ENCODE results near the gene GLRA1. TPM values are rescaled to one million over a fixed set of nuclear protein-coding genes. Genes with fewer than 3 reads are reported as not detected.

GLRA1 gene
- total RNA-seq, 1 donor from 2014 or later, result not detected

- no peak for DNase-seq (ENCODE audit: low spot score)
- Mint-ChIP-seq H3K9me3 (no peaks in the 10 kb centered on the region), H3K27ac (no peak overlapping the region), H3K27me3 (ENCODE audit: low read depth) (no peaks in the 10 kb centered on the region), H3K4me3 (ENCODE audit: low read depth) (no peak overlapping the region), H3K4me1 (ENCODE audit: low read depth) (no peaks in the 10 kb centered on the region), H3K36me3 (ENCODE audit: low read depth) (no peaks in the 10 kb centered on the region)
- intact Hi-C loops (cut with micrococcal nuclease), result no loop called here
These were observed 15.0 kb downstream of the GLRA1 start for GRCh38 chr5:151909628-151910027.

- DNase-seq (ENCODE audit: low spot score), result no peak
- Mint-ChIP-seq H3K36me3 (ENCODE audit: low read depth) (no peaks in the 10 kb centered on the region), H3K4me1 (ENCODE audit: low read depth) (no peaks in the 10 kb centered on the region), H3K4me3 (ENCODE audit: low read depth) (no peak overlapping the region), H3K27me3 (ENCODE audit: low read depth) (no peaks in the 10 kb centered on the region), H3K27ac (no peak overlapping the region), H3K9me3 (no peaks in the 10 kb centered on the region)
- intact Hi-C loops (cut with micrococcal nuclease), result no loop called here
These were observed 18.4 kb downstream of the GLRA1 start for GRCh38 chr5:151906246-151906645.

GRCh38 chr5:151905557-151905961 is 19.1 kb downstream of the GLRA1 start:
- Mint-ChIP-seq H3K27ac (no peak overlapping the region), H3K4me3 (ENCODE audit: low read depth) (no peak overlapping the region), H3K36me3 (ENCODE audit: low read depth) (no peaks in the 10 kb centered on the region), H3K4me1 (ENCODE audit: low read depth) (no peaks in the 10 kb centered on the region), H3K27me3 (ENCODE audit: low read depth) (no peaks in the 10 kb centered on the region), H3K9me3 (no peaks in the 10 kb centered on the region)
- no peak for DNase-seq (ENCODE audit: low spot score)
- intact Hi-C loops (cut with micrococcal nuclease), result no loop called here

GRCh38 chr5:151904909-151905308 is 19.7 kb downstream of the GLRA1 start:
- Mint-ChIP-seq H3K9me3 (no peaks in the 10 kb centered on the region), H3K27ac (no peak overlapping the region), H3K4me3 (ENCODE audit: low read depth) (no peak overlapping the region), H3K36me3 (ENCODE audit: low read depth) (no peaks in the 10 kb centered on the region), H3K27me3 (ENCODE audit: low read depth) (no peaks in the 10 kb centered on the region), H3K4me1 (ENCODE audit: low read depth) (no peaks in the 10 kb centered on the region)
- intact Hi-C loops (cut with micrococcal nuclease), result no loop called here
- no peak for DNase-seq (ENCODE audit: low spot score)

- no peaks in the 10 kb centered on the region for H3K9me3 Mint-ChIP-seq
- H3K27ac Mint-ChIP-seq, result no peak overlapping the region
- DNase-seq (ENCODE audit: low spot score), result no peak
- H3K4me3 Mint-ChIP-seq (ENCODE audit: low read depth), result no peak overlapping the region
- intact Hi-C loops (cut with micrococcal nuclease), result no loop called here
- H3K36me3 Mint-ChIP-seq (ENCODE audit: low read depth), result no peaks in the 10 kb centered on the region
- no peaks in the 10 kb centered on the region for H3K4me1 Mint-ChIP-seq (ENCODE audit: low read depth)
- H3K27me3 Mint-ChIP-seq (ENCODE audit: low read depth), result no peaks in the 10 kb centered on the region
These were observed 20.5 kb downstream of the GLRA1 start for GRCh38 chr5:151904127-151904526.

GRCh38 chr5:151903243-151903653 is 21.4 kb downstream of the GLRA1 start:
- no peak for DNase-seq (ENCODE audit: low spot score)
- Mint-ChIP-seq H3K36me3 (ENCODE audit: low read depth) (no peaks in the 10 kb centered on the region), H3K9me3 (no peaks in the 10 kb centered on the region), H3K27ac (no peak overlapping the region), H3K4me3 (ENCODE audit: low read depth) (no peak overlapping the region), H3K27me3 (ENCODE audit: low read depth) (no peaks in the 10 kb centered on the region), H3K4me1 (ENCODE audit: low read depth) (no peaks in the 10 kb centered on the region)
- intact Hi-C loops (cut with micrococcal nuclease), result no loop called here

GRCh38 chr5:151902215-151902614 is 22.4 kb downstream of the GLRA1 start:
- no peak overlapping the region for H3K27ac Mint-ChIP-seq
- no peaks in the 10 kb centered on the region for H3K27me3 Mint-ChIP-seq (ENCODE audit: low read depth)
- no peaks in the 10 kb centered on the region for H3K4me1 Mint-ChIP-seq (ENCODE audit: low read depth)
- H3K36me3 Mint-ChIP-seq (ENCODE audit: low read depth), result no peaks in the 10 kb centered on the region
- H3K9me3 Mint-ChIP-seq, result no peaks in the 10 kb centered on the region
- H3K4me3 Mint-ChIP-seq (ENCODE audit: low read depth), result no peak overlapping the region
- intact Hi-C loops (cut with micrococcal nuclease), result no loop called here
- DNase-seq (ENCODE audit: low spot score), result no peak

GRCh38 chr5:151901611-151902010 is 23.0 kb downstream of the GLRA1 start:
- no peak for DNase-seq (ENCODE audit: low spot score)
- H3K27ac Mint-ChIP-seq, result no peak overlapping the region
- H3K4me1 Mint-ChIP-seq (ENCODE audit: low read depth), result no peaks in the 10 kb centered on the region

GRCh38 chr5:151900891-151901290 is 23.8 kb downstream of the GLRA1 start:
- Mint-ChIP-seq H3K4me3 (ENCODE audit: low read depth) (no peak overlapping the region), H3K4me1 (ENCODE audit: low read depth) (no peaks in the 10 kb centered on the region), H3K27ac (no peak overlapping the region), H3K27me3 (ENCODE audit: low read depth) (no peaks in the 10 kb centered on the region), H3K36me3 (ENCODE audit: low read depth) (no peaks in the 10 kb centered on the region), H3K9me3 (no peaks in the 10 kb centered on the region)
- DNase-seq (ENCODE audit: low spot score), result no peak
- intact Hi-C loops (cut with micrococcal nuclease), result no loop called here

More at GRCh38 chr5:151901611-151902010, 23.0 kb downstream of the GLRA1 start:
- intact Hi-C loops (cut with micrococcal nuclease), result no loop called here
- no peaks in the 10 kb centered on the region for H3K9me3 Mint-ChIP-seq
- H3K36me3 Mint-ChIP-seq (ENCODE audit: low read depth), result no peaks in the 10 kb centered on the region
- no peak overlapping the region for H3K4me3 Mint-ChIP-seq (ENCODE audit: low read depth)
- H3K27me3 Mint-ChIP-seq (ENCODE audit: low read depth), result no peaks in the 10 kb centered on the region

GRCh38 chr5:151899399-151899798 is 25.3 kb downstream of the GLRA1 start:
- Mint-ChIP-seq H3K4me3 (ENCODE audit: low read depth) (no peak overlapping the region), H3K4me1 (ENCODE audit: low read depth) (no peaks in the 10 kb centered on the region), H3K9me3 (no peaks in the 10 kb centered on the region), H3K27me3 (ENCODE audit: low read depth) (no peaks in the 10 kb centered on the region), H3K36me3 (ENCODE audit: low read depth) (no peaks in the 10 kb centered on the region), H3K27ac (no peak overlapping the region)
- intact Hi-C loops (cut with micrococcal nuclease), result no loop called here
- no peak for DNase-seq (ENCODE audit: low spot score)

- no peak overlapping the region for H3K4me3 Mint-ChIP-seq (ENCODE audit: low read depth)
- H3K27me3 Mint-ChIP-seq (ENCODE audit: low read depth), result no peaks in the 10 kb centered on the region
- DNase-seq (ENCODE audit: low spot score), result no peak
- H3K27ac Mint-ChIP-seq, result no peak overlapping the region
- no peaks in the 10 kb centered on the region for H3K9me3 Mint-ChIP-seq
- H3K4me1 Mint-ChIP-seq (ENCODE audit: low read depth), result no peaks in the 10 kb centered on the region
- intact Hi-C loops (cut with micrococcal nuclease), result no loop called here
- no peaks in the 10 kb centered on the region for H3K36me3 Mint-ChIP-seq (ENCODE audit: low read depth)
These were observed 26.8 kb downstream of the GLRA1 start for GRCh38 chr5:151897896-151898295.

- Mint-ChIP-seq H3K4me1 (ENCODE audit: low read depth) (no peaks in the 10 kb centered on the region), H3K4me3 (ENCODE audit: low read depth) (no peak overlapping the region), H3K9me3 (no peaks in the 10 kb centered on the region), H3K27ac (no peak overlapping the region), H3K27me3 (ENCODE audit: low read depth) (no peaks in the 10 kb centered on the region), H3K36me3 (ENCODE audit: low read depth) (no peaks in the 10 kb centered on the region)
- intact Hi-C loops (cut with micrococcal nuclease), result no loop called here
- no peak for DNase-seq (ENCODE audit: low spot score)
These were observed 27.6 kb downstream of the GLRA1 start for GRCh38 chr5:151897020-151897552.

- Mint-ChIP-seq H3K36me3 (ENCODE audit: low read depth) (no peaks in the 10 kb centered on the region), H3K27me3 (ENCODE audit: low read depth) (no peaks in the 10 kb centered on the region), H3K27ac (no peak overlapping the region), H3K4me3 (ENCODE audit: low read depth) (no peak overlapping the region), H3K9me3 (no peaks in the 10 kb centered on the region), H3K4me1 (ENCODE audit: low read depth) (no peaks in the 10 kb centered on the region)
- no peak for DNase-seq (ENCODE audit: low spot score)
- intact Hi-C loops (cut with micrococcal nuclease), result no loop called here
These were observed 28.5 kb downstream of the GLRA1 start for GRCh38 chr5:151896031-151896691.

GRCh38 chr5:151895660-151896030 is 29.0 kb downstream of the GLRA1 start:
- H3K9me3 Mint-ChIP-seq, result no peaks in the 10 kb centered on the region
- no peak for DNase-seq (ENCODE audit: low spot score)
- intact Hi-C loops (cut with micrococcal nuclease), result no loop called here

More at GRCh38 chr5:151895660-151896030, 29.0 kb downstream of the GLRA1 start:
- H3K4me3 Mint-ChIP-seq (ENCODE audit: low read depth), result no peak overlapping the region
- no peaks in the 10 kb centered on the region for H3K36me3 Mint-ChIP-seq (ENCODE audit: low read depth)
- no peaks in the 10 kb centered on the region for H3K27me3 Mint-ChIP-seq (ENCODE audit: low read depth)
- H3K4me1 Mint-ChIP-seq (ENCODE audit: low read depth), result no peaks in the 10 kb centered on the region
- H3K27ac Mint-ChIP-seq, result no peak overlapping the region

All from activated T-helper 2 cell treated with anti-CD3 and anti-CD28 coated beads, Interferon-gamma antibody, Interleukin-2, Interleukin-4, amounts not matched to agents 10 μg/mL and 5 μg/mL and 100 μg/mL, durations not matched to agents 14 hours and 24 hours and 36 hours (primary cell).